Measurements from ENCODE around the gene MAD1L1.
"Not testable (repeated sequence)": the region's sequence is repeated elsewhere in the genome, so short reads cannot be mapped to it uniquely, and the experiment has no call there.

Gene MAD1L1

GRCh38 chr7:1992554-1992953 lies 240.2 kb downstream of the MAD1L1 start:
- no peak for DNase-seq (ENCODE audit: low read depth in 3 of 3, low spot score in 1 of 3)

GRCh38 chr7:1990001-1990670 lies 242.6 kb downstream of the MAD1L1 start:
- no peak for DNase-seq (ENCODE audit: low read depth in 3 of 3, low spot score in 1 of 3)

GRCh38 chr7:1989049-1989860 lies 243.5 kb downstream of the MAD1L1 start:
- DNase-seq (ENCODE audit: low read depth in 3 of 3, low spot score in 1 of 3) = no peak

- DNase-seq (ENCODE audit: low read depth in 3 of 3, low spot score in 1 of 3) = no peak
Measured at GRCh38 chr7:1988533-1988930, 244.2 kb downstream of the MAD1L1 start.

GRCh38 chr7:1987591-1988532 lies 244.9 kb downstream of the MAD1L1 start:
- no peak for DNase-seq (ENCODE audit: low read depth in 3 of 3, low spot score in 1 of 3)

- DNase-seq (ENCODE audit: low read depth in 3 of 3, low spot score in 1 of 3) = no peak
Measured at GRCh38 chr7:1987084-1987535, 245.6 kb downstream of the MAD1L1 start.

- DNase-seq (ENCODE audit: low read depth in 3 of 3, low spot score in 1 of 3) = no peak
Measured at GRCh38 chr7:1986366-1987083, 246.2 kb downstream of the MAD1L1 start.

GRCh38 chr7:1985936-1986335 lies 246.8 kb downstream of the MAD1L1 start:
- DNase-seq (ENCODE audit: low read depth in 3 of 3, low spot score in 1 of 3) = no peak

GRCh38 chr7:1985042-1985441 lies 247.7 kb downstream of the MAD1L1 start:
- DNase-seq (ENCODE audit: low read depth in 3 of 3, low spot score in 1 of 3) = no peak

- no peak for DNase-seq (ENCODE audit: low read depth in 3 of 3, low spot score in 1 of 3)
Measured at GRCh38 chr7:1981878-1982230, 250.9 kb downstream of the MAD1L1 start.

GRCh38 chr7:1981201-1981877 lies 251.4 kb downstream of the MAD1L1 start:
- no peak for DNase-seq (ENCODE audit: low read depth in 3 of 3, low spot score in 1 of 3)

- DNase-seq (ENCODE audit: low read depth in 3 of 3, low spot score in 1 of 3) = no peak
Measured at GRCh38 chr7:1979591-1980560, 252.9 kb downstream of the MAD1L1 start.

- no peak for DNase-seq (ENCODE audit: low read depth in 3 of 3, low spot score in 1 of 3)
Measured at GRCh38 chr7:1978656-1979590, 253.8 kb downstream of the MAD1L1 start.

- DNase-seq (ENCODE audit: low read depth in 3 of 3, low spot score in 1 of 3) = no peak
Measured at GRCh38 chr7:1977876-1978441, 254.8 kb downstream of the MAD1L1 start.

- DNase-seq (ENCODE audit: low read depth in 3 of 3, low spot score in 1 of 3) = no peak
Measured at GRCh38 chr7:1977059-1977875, 255.5 kb downstream of the MAD1L1 start.

GRCh38 chr7:1976521-1976920 lies 256.2 kb downstream of the MAD1L1 start:
- not testable (repeated sequence) for DNase-seq (ENCODE audit: low read depth in 3 of 3, low spot score in 1 of 3)

GRCh38 chr7:1975581-1975980 lies 257.2 kb downstream of the MAD1L1 start:
- no peak for DNase-seq (ENCODE audit: low read depth in 3 of 3, low spot score in 1 of 3)

Measured in stimulated activated CD4-positive, alpha-beta T cell treated with anti-CD3 and anti-CD28 coated beads, TNF-alpha, amount 100 ng/mL, for 1 hour (primary cell).